Heart left ventricle (tissue), 16 donors: ENCODE measurements around the gene ABHD10. TPM values are rescaled to one million over a fixed set of nuclear protein-coding genes. Genes with fewer than 3 reads are reported as not detected.

Experiments
- ATAC-seq, 4 donors: fragments of 200-7000 bp; cut with Tn5 transposase; one replicate each; pipeline ENCODE4 v1.9.1; 2020 to 2022; ENCODE audit warnings: moderate library complexity in 4 of 4, mild to moderate bottlenecking in 3 of 4, moderate number of reproducible peaks in 1 of 4
- DNase-seq, 5 donors: peaks; one replicate each; pipeline ENCODE4 v3.0.0-alpha.2; 2020
- H3K27ac ChIP-seq, 12 donors: fragments of 200-600 bp; sonication (generic) in 4 of 12; one replicate each; pipeline versions ENCODE4 v1.5.0 to v1.8.0; 2016 to 2022; ENCODE audit warnings: mild to moderate bottlenecking in 2 of 12
- H3K27me3 ChIP-seq, 9 donors: fragments of 200-600 bp; sonication (generic) in 2 of 9; one replicate each; pipeline versions ENCODE4 v1.5.1 to v1.8.0; 2016 to 2022; ENCODE audit warnings: mild to moderate bottlenecking in 3 of 9
- H3K36me3 ChIP-seq, 9 donors: fragments of 200-600 bp; sonication (generic) in 2 of 9; one replicate each; pipeline versions ENCODE4 v1.5.0 to v1.8.0; 2018 to 2022; ENCODE audit warnings: mild to moderate bottlenecking in 2 of 9
- H3K4me1 ChIP-seq, 12 donors: fragments of 200-600 bp; sonication (generic) in 4 of 12; one replicate each; pipeline versions ENCODE4 v1.5.0 to v1.8.0; 2016 to 2022; ENCODE audit warnings: mild to moderate bottlenecking in 3 of 12
- H3K4me3 ChIP-seq, 12 donors: fragments of 200-600 bp; sonication (generic) in 4 of 12; one replicate each; pipeline versions ENCODE4 v1.5.0 to v1.8.0; 2017 to 2022; ENCODE audit warnings: mild to moderate bottlenecking in 9 of 12, moderate library complexity in 4 of 12
- H3K9me3 ChIP-seq, 12 donors: fragments of 200-600 bp; sonication (generic) in 4 of 12; one replicate each; pipeline versions ENCODE4 v1.5.0 to v1.8.0; 2016 to 2022; ENCODE audit warnings: mild to moderate bottlenecking in 1 of 12
- POLR2A ChIP-seq, 2 donors: fragments of 450-650 bp; IDR thresholded peaks; one replicate each; pipeline ENCODE4 v1.6.1; 2017; ENCODE audit warnings: antibody characterized with exemption in 2 of 2, mild to moderate bottlenecking in 2 of 2, moderate library complexity in 2 of 2
- WGBS, 4 donors: extraction: QIAGEN DNeasy Blood & Tissue Kit in 2 of 4; methylation state at CpG; one replicate each; pipeline versions ENCODE4 v1.1.5 to v1.1.7; 2013 to 2018; 5-methylcytosine and 5-hydroxymethylcytosine counted together
- intact Hi-C, 10 donors: fragments of 100-400 bp; cut with DNase I; formaldehyde crosslinking; loops; one replicate each; pipeline versions ENCODE4 v1.11.1 to v1.14.2; 2022
- polyA plus RNA-seq, 2 donors: library from polyadenylated mRNA; stranded (reverse); fragments of 200-250 nt; gene quantifications; one replicate each; pipeline ENCODE4 v1.2.3, GENCODE V29; 2013
- total RNA-seq, 9 donors: library from RNA; depleted of rRNA in 2 of 9; stranded (reverse); fragments of >200 nt in 2 of 9; fragmentation: NEBNext Ultra II Directional in 3 of 9; extraction: Animal tissue kit (Norgen Biotek cat#: 25700) in 3 of 9; gene quantifications; one replicate each; pipeline versions ENCODE4 v1.1.0 to v1.2.4, GENCODE V29; 2016 to 2023
- TF ChIP-seq, protein P1 (sequence below), 12 donors: fragments of 200-600 bp; sonication (generic) in 4 of 12; IDR thresholded peaks; one replicate each; pipeline versions ENCODE4 v1.5.0 to v1.8.0; 2018 to 2022; ENCODE audit warnings: antibody characterized with exemption in 12 of 12, mild to moderate bottlenecking in 5 of 12
- donor health status: ischemic (EF 13 %, LVEDD 7.1; RV severe dilation, severe dysfunction).
- donor health status: healthy with polysubstance abuse.
- donor health status: DM: no; HTN: yes; CAD: no.
- donor health status: DM: no; HTN: no; CAD: no.
- donor health status: ischemic (EF 25% LVEDD 6.9; RV normal size, moderate dysfunction).
- donor health status: ischemic (EF 25% LVEDD 5.7; RV mildly dilated, moderate dysfunction).
- donor health status: healthy.
- donor health status: DM: yes; HTN: yes; CAD: no.
- donor health status: ischemic (EF 35%, LVEDD 5.7; RV mildly dilated, moderate dysfunction).
- donor health status: nonischemic (EF 11% LVEDD 7.7; RV severe dilation, severe dysfunction).
- donor health status: DM: yes; HTN: yes; CAD: no.
- donor health status: PGD.
- donor health status: ischemic (EF 29% LVEDD 5.4; RV normal size, mild dysfunction).
- donor health status: nonischemic (EF 23%, LVEDD 6.1; RV moderate dilation, normal function).

Gene ABHD10
- total and polyA plus RNA-seq, 11 donors = 13.5 to 50.1 (median 40.0) TPM

DNA sequence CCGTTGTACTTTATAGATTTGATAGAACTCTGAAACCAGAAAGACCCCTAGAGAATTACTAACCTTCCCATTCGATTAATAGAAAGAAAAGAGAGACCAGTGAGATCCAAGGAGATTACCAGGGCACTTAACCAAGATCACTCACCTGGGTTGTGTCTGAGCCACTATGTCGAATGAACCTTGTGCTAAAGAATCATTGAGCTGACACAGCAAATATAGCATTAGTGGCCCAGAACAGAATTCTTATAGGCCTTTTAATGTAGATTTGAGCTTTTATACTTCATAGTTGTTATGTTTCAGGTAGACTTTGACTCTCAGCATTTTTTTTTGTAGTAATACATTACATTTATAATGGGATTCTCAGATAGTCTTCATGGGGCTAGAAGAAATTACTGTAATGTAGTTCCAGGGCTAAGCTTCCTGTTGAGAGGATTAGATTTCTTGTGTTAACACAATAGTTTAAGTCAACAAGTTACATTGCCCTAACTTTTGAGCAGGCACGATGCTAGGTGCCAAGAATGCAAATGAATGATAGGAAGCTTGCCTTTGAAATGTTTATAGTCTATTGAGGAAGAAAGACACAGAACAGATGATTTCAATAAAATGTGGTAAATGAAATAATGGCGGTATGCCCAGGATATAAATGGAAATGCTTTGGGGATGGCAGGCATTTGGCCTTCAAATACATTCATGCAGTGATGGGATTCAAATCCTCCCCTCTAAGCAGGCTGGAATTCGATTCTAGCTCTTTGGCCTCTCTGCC is 24.4 kb upstream of the ABHD10 start:
- Histone ChIP-seq H3K4me3 (no peak overlapping the region), H3K9me3 (no peaks in the 10 kb centered on the region), H3K36me3 (peaks cover 0 to 100% (median 29%) of the 10 kb centered on the region in 9 donors), H3K4me1 (peaks cover 0 to 27% (median 9%) of the 10 kb centered on the region in 12 donors), H3K27ac (peak overlapping the region in 2 of 12 donors; percentile 1 to 4), H3K27me3 (no peaks in the 10 kb centered on the region)
- no peak for ATAC-seq
- WGBS, 4 donors = 51 to 72% (median 62%) methylated on average over 6 of the region's 6 CpGs
- no peak for TF ChIP-seq POLR2A (IDR thresholded peaks at IDR 0.05)
- TF ChIP-seq, protein P1, sequence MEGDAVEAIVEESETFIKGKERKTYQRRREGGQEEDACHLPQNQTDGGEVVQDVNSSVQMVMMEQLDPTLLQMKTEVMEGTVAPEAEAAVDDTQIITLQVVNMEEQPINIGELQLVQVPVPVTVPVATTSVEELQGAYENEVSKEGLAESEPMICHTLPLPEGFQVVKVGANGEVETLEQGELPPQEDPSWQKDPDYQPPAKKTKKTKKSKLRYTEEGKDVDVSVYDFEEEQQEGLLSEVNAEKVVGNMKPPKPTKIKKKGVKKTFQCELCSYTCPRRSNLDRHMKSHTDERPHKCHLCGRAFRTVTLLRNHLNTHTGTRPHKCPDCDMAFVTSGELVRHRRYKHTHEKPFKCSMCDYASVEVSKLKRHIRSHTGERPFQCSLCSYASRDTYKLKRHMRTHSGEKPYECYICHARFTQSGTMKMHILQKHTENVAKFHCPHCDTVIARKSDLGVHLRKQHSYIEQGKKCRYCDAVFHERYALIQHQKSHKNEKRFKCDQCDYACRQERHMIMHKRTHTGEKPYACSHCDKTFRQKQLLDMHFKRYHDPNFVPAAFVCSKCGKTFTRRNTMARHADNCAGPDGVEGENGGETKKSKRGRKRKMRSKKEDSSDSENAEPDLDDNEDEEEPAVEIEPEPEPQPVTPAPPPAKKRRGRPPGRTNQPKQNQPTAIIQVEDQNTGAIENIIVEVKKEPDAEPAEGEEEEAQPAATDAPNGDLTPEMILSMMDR (IDR thresholded peaks at IDR 0.05) = no peak
- intact Hi-C loops = loop anchor here in 1 of 10 donors (5.0 kb wide), 1 partner anchor 37 kb away; no protein-coding TSS in a partner anchor
- no peak for DNase-seq

DNA sequence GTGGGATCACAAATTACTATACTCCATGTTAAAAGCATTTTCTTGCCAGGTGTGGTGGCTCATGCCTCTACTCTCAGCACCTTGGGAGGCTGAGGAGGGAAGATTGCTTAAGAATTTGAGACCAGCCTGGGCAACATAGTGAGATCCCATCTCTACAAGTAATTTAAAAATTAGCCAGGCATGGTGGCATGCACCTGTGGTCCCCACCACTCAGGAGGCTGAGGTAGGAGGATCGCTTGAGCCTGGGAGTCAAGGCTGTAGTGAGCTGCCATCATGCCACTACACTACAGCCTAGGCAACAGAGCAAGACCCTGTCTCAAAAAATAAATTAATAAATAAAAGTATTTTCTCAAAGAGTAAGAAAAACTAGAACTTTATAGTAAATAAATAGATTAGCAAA is 22.9 kb upstream of the ABHD10 start:
- no peaks in the 10 kb centered on the region for H3K9me3 ChIP-seq
- DNase-seq = no peak
- no peak overlapping the region for H3K27ac ChIP-seq
- 91 to 100% (median 95%) methylated on average over 1 of the region's 1 CpG for WGBS, 4 donors
- no peaks in the 10 kb centered on the region for H3K27me3 ChIP-seq
- peaks cover 0 to 27% (median 9%) of the 10 kb centered on the region in 12 donors for H3K4me1 ChIP-seq
- peaks cover 0 to 100% (median 39%) of the 10 kb centered on the region in 9 donors for H3K36me3 ChIP-seq
- no peak for TF ChIP-seq POLR2A (IDR thresholded peaks at IDR 0.05)
- TF ChIP-seq, protein P1 (IDR thresholded peaks at IDR 0.05) = no peak
- no peak overlapping the region for H3K4me3 ChIP-seq
- no peak for ATAC-seq
- intact Hi-C loops = loop anchor here in 1 of 10 donors (5.0 kb wide), 1 partner anchor 34 kb away; no protein-coding TSS in a partner anchor

DNA sequence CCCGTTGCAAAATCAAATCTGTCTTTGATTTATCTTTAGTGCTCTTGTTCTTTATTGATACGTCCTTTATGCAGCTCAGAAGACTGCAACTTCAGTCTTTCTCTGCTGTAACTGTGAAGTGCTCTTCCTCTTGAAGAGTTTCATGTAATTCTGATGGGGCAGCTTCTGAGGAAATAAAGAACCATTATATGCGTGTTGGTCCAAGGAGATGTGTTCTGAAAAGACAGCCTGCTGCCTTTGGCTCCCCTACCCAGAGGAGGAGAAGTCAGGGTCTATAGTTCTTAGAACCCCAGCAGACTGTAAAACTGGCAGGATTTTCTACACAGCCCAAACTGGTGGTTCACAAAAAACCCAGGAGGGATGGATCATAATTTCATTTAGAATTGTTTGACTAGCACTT is 22.4 kb upstream of the ABHD10 start:
- Histone ChIP-seq H3K27ac (no peak overlapping the region), H3K36me3 (peaks cover 0 to 100% (median 39%) of the 10 kb centered on the region in 9 donors), H3K27me3 (no peaks in the 10 kb centered on the region), H3K4me1 (peaks cover 0 to 27% (median 9%) of the 10 kb centered on the region in 12 donors), H3K4me3 (no peak overlapping the region), H3K9me3 (no peaks in the 10 kb centered on the region)
- WGBS, 4 donors = 76 to 84% (median 81%) methylated on average over 3 of the region's 3 CpGs
- DNase-seq = no peak
- intact Hi-C loops = loop anchor here in 1 of 10 donors (5.0 kb wide), 1 partner anchor 34 kb away; no protein-coding TSS in a partner anchor
- TF ChIP-seq POLR2A (IDR thresholded peaks at IDR 0.05) = no peak
- TF ChIP-seq, protein P1 (IDR thresholded peaks at IDR 0.05) = no peak
- no peak for ATAC-seq

DNA sequence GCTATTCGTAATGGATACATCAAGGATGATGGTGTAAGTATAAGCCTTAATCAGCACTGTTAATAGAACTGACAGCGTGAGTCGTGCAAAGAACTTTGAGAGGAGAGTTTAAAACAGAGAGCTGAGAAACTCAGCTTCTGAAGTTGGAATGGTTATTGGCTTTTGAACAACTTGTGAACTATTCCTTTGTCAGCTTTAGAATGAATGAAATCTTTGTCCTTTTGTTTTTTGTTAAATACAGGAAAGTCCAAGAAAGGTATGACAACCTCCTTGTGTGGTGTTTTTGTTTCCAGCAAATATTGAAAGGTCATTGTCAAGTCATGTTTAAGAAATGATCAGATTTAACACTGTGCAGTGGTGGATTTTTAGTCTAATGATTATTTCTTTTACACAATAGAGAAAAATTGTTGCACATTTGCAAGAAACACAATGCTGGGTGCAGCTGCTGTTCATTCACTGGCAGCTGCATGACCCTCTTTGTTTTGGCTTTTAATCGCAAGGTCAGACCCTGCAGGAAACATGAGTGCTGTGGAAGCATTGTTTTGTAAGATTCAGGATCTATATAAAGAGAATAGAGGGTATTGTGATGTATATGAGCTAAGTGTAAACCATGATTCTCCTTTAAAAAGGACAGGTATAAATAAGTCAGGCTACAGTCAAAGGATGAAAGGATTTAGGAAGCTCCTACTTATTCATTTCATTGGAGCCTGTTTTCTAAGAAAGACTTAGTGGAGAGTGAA is 21.7 kb upstream of the ABHD10 start:
- Histone ChIP-seq H3K36me3 (peaks cover 0 to 100% (median 39%) of the 10 kb centered on the region in 9 donors), H3K4me1 (peaks cover 0 to 27% (median 9%) of the 10 kb centered on the region in 12 donors), H3K27me3 (no peaks in the 10 kb centered on the region), H3K9me3 (no peaks in the 10 kb centered on the region), H3K27ac (no peak overlapping the region), H3K4me3 (no peak overlapping the region)
- WGBS, 4 donors = 52 to 59% (median 57%) methylated on average over 4 of the region's 4 CpGs
- ATAC-seq (no peak), DNase-seq (no peak)
- TF ChIP-seq POLR2A (IDR thresholded peaks at IDR 0.05) = no peak
- TF ChIP-seq, protein P1 (IDR thresholded peaks at IDR 0.05) = no peak
- intact Hi-C loops = loop anchor here in 1 of 10 donors (5.0 kb wide), 1 partner anchor 35 kb away; no protein-coding TSS in a partner anchor
